ENCODE data around the gene KIF23. TPM values are rescaled to one million over a fixed set of nuclear protein-coding genes. Genes with fewer than 3 reads are reported as not detected.

The KIF23 gene
- total RNA-seq, 2 donors from 2014 or later = 0.82 to 1.1 TPM

GRCh38 chr15:69392352-69392751 is 21.8 kb upstream of the KIF23 start:
- no peak for DNase-seq
- intact Hi-C loops (cut with DNase I) = loop anchor here (10.0 kb wide), 3 partner anchors 118 to 228 kb away; partner anchors contain the start of gene GLCE (in 1 of the 2)

GRCh38 chr15:69393831-69394491 is 20.2 kb upstream of the KIF23 start:
- DNase-seq (no peak), ATAC-seq (no peak)
- intact Hi-C loops (cut with DNase I) = loop anchor here (1.0 to 10.0 kb wide), 4 partner anchors 119 to 335 kb away; partner anchors contain the start of gene GLCE (in 1 of the 2)

More at GRCh38 chr15:69392352-69392751, 21.8 kb upstream of the KIF23 start:
- ATAC-seq = no peak

- DNase-seq = peak; percentile 85
- peak; percentile 90 to 92 for ATAC-seq
- intact Hi-C loops (cut with DNase I) = loop anchor here (1.0 to 10.0 kb wide), 5 partner anchors 120 to 337 kb away; partner anchors contain the start of gene GLCE (in 1 of the 2)
Observed at GRCh38 chr15:69394556-69395282, 19.4 kb upstream of the KIF23 start.

GRCh38 chr15:69395460-69395859 is 18.7 kb upstream of the KIF23 start:
- intact Hi-C loops (cut with DNase I) = loop anchor here (5.0 to 10.0 kb wide), 4 partner anchors 121 to 338 kb away; partner anchors contain the start of gene GLCE (in 1 of the 2)
- DNase-seq = no peak
- no peak for ATAC-seq

GRCh38 chr15:69395991-69396390 is 18.2 kb upstream of the KIF23 start:
- ATAC-seq (no peak), DNase-seq (no peak)
- intact Hi-C loops (cut with DNase I) = loop anchor here (5.0 to 10.0 kb wide), 4 partner anchors 121 to 339 kb away; partner anchors contain the start of gene GLCE (in 1 of the 2)

GRCh38 chr15:69398491-69398891 is 15.7 kb upstream of the KIF23 start:
- no peak for ATAC-seq
- intact Hi-C loops (cut with DNase I) = loop anchor here (5.0 to 10.0 kb wide), 4 partner anchors 124 to 341 kb away; partner anchors contain the start of gene GLCE (in 1 of the 2)
- DNase-seq = no peak

GRCh38 chr15:69400850-69401249 is 13.3 kb upstream of the KIF23 start:
- ATAC-seq (no peak), DNase-seq (no peak)
- intact Hi-C loops (cut with DNase I) = no loop called here

- no peak for ATAC-seq
- DNase-seq = no peak
- intact Hi-C loops (cut with DNase I) = no loop called here
Observed at GRCh38 chr15:69402816-69403215, 11.3 kb upstream of the KIF23 start.

GRCh38 chr15:69403594-69403993 is 10.6 kb upstream of the KIF23 start:
- intact Hi-C loops (cut with DNase I) = no loop called here
- no peak for DNase-seq
- ATAC-seq = no peak

- no peak for DNase-seq
- ATAC-seq = no peak
- intact Hi-C loops (cut with DNase I) = no loop called here
Observed at GRCh38 chr15:69405110-69405509, 9.0 kb upstream of the KIF23 start.

GRCh38 chr15:69407719-69408400 is 6.3 kb upstream of the KIF23 start:
- DNase-seq (no peak), ATAC-seq (no peak)
- intact Hi-C loops (cut with DNase I) = no loop called here

- ATAC-seq = no peak
- intact Hi-C loops (cut with DNase I) = no loop called here
- DNase-seq = no peak
Observed at GRCh38 chr15:69408841-69409240, 5.3 kb upstream of the KIF23 start.

GRCh38 chr15:69410248-69410874 is 3.8 kb upstream of the KIF23 start:
- intact Hi-C loops (cut with DNase I) = no loop called here
- DNase-seq (no peak), ATAC-seq (no peak)

- DNase-seq (no peak), ATAC-seq (no peak)
- intact Hi-C loops (cut with DNase I) = no loop called here
Observed at GRCh38 chr15:69412274-69412673, 1.9 kb upstream of the KIF23 start.

GRCh38 chr15:69412701-69413100 is 1.4 kb upstream of the KIF23 start:
- DNase-seq (no peak), ATAC-seq (no peak)
- intact Hi-C loops (cut with DNase I) = no loop called here

- intact Hi-C loops (cut with DNase I) = no loop called here
- peak; percentile 75 to 83 for ATAC-seq
- peak; percentile 36 for DNase-seq
Observed at GRCh38 chr15:69414701-69415167, 585 bp downstream of the KIF23 start.

GRCh38 chr15:69415381-69415780 is 1.2 kb downstream of the KIF23 start:
- ATAC-seq (no peak), DNase-seq (no peak)
- intact Hi-C loops (cut with DNase I) = no loop called here

- ATAC-seq (no peak), DNase-seq (no peak)
- intact Hi-C loops (cut with DNase I) = no loop called here
Observed at GRCh38 chr15:69417581-69417980, 3.4 kb downstream of the KIF23 start.

- ATAC-seq (no peak), DNase-seq (no peak)
- intact Hi-C loops (cut with DNase I) = no loop called here
Observed at GRCh38 chr15:69421498-69421897, 7.3 kb downstream of the KIF23 start.

All from left cardiac atrium (tissue), 4 donors.